ENCODE results near the gene ZNF414.
"Not testable (repeated sequence)": the region's sequence is repeated elsewhere in the genome, so short reads cannot be mapped to it uniquely, and the experiment has no call there.

The ZNF414 gene

GRCh38 chr19:8513687-8514504 is at the start of gene ZNF414:
ZNF414 (minus strand) TSS chr19:8514167; CDS start chr19:8514046, 121 bp downstream.
- peak; percentile 91 for DNase-seq

- no peak for DNase-seq
These were observed 47.3 kb upstream of the ZNF414 start for GRCh38 chr19:8561075-8561764.

- DNase-seq: no peak
These were observed 44.4 kb upstream of the ZNF414 start for GRCh38 chr19:8558325-8558724.

- DNase-seq: no peak
These were observed 43.8 kb upstream of the ZNF414 start for GRCh38 chr19:8557642-8558238.

- not testable (repeated sequence) for DNase-seq
These were observed 39.8 kb upstream of the ZNF414 start for GRCh38 chr19:8553729-8554128.

GRCh38 chr19:8552810-8553209 is 38.8 kb upstream of the ZNF414 start:
- DNase-seq: peak; percentile 2

GRCh38 chr19:8550070-8550469 is 36.1 kb upstream of the ZNF414 start:
- no peak for DNase-seq

GRCh38 chr19:8545743-8546142 is 31.8 kb upstream of the ZNF414 start:
- no peak for DNase-seq

GRCh38 chr19:8544168-8544567 is 30.2 kb upstream of the ZNF414 start:
- DNase-seq: no peak

GRCh38 chr19:8539621-8540149 is 25.7 kb upstream of the ZNF414 start:
- no peak for DNase-seq

GRCh38 chr19:8537099-8537498 is 23.1 kb upstream of the ZNF414 start:
- DNase-seq: no peak

- no peak for DNase-seq
These were observed 22.3 kb upstream of the ZNF414 start for GRCh38 chr19:8536282-8536681.

- no peak for DNase-seq
These were observed 18.3 kb upstream of the ZNF414 start for GRCh38 chr19:8532225-8532624.

GRCh38 chr19:8531470-8531869 is 17.5 kb upstream of the ZNF414 start:
- DNase-seq: no peak

- no peak for DNase-seq
These were observed 16.2 kb upstream of the ZNF414 start for GRCh38 chr19:8530061-8530679.

- no peak for DNase-seq
These were observed 15.5 kb upstream of the ZNF414 start for GRCh38 chr19:8529369-8530006.

GRCh38 chr19:8528500-8528899 is 14.5 kb upstream of the ZNF414 start:
- DNase-seq: no peak

GRCh38 chr19:8526345-8527091 is 12.6 kb upstream of the ZNF414 start:
- peak; percentile 70 for DNase-seq

GRCh38 chr19:8525401-8525684 is 11.4 kb upstream of the ZNF414 start:
- DNase-seq: no peak

GRCh38 chr19:8519388-8519787 is 5.4 kb upstream of the ZNF414 start:
- DNase-seq: no peak

- DNase-seq: no peak
These were observed 4.6 kb upstream of the ZNF414 start for GRCh38 chr19:8518536-8518935.

All from NCI-H1105 treated with DMSO at 0.1 percent for 48 hours (cell line).